H9 (cell line): Measurements from ENCODE around the gene INSYN1. TPM values are rescaled to one million over a fixed set of nuclear protein-coding genes. Genes with fewer than 3 reads are reported as not detected.
A peak's percentile ranks its signal among the peaks of the same experiment; 100 is the strongest.

ENCODE experiments used
- DNase-seq: peaks from one replicate; pipeline ENCODE4 v3.0.0-alpha.2; 2017
- H2AFZ ChIP-seq: one replicate; pipeline ENCODE4 v1.6.1; 2013; ENCODE audit warnings: mild to moderate bottlenecking, low read length, control low read depth, moderate library complexity
- H2AK5ac ChIP-seq: 2 replicates; pipeline ENCODE4 v1.6.1; 2013; ENCODE audit warnings: low read length, control low read depth, mixed read lengths; ENCODE audit not compliant: insufficient read length
- H2BK120ac ChIP-seq: one replicate; pipeline ENCODE4 v1.6.1; 2013; ENCODE audit warnings: low read depth, mild to moderate bottlenecking, low read length, control low read depth, inconsistent platforms; ENCODE audit not compliant: poor library complexity, severe bottlenecking
- H2BK12ac ChIP-seq: 2 replicates; pipeline ENCODE4 v1.6.1; 2013; ENCODE audit warnings: low read length, control low read depth, mixed read lengths, low read depth; ENCODE audit not compliant: insufficient read length
- H2BK15ac ChIP-seq: 2 replicates; pipeline ENCODE4 v1.6.1; 2013; ENCODE audit warnings: low read depth, low read length, control low read depth
- H2BK20ac ChIP-seq: one replicate; pipeline ENCODE4 v1.6.1; 2013; ENCODE audit warnings: low read depth, mild to moderate bottlenecking, low read length, control low read depth, inconsistent platforms; ENCODE audit not compliant: poor library complexity, severe bottlenecking
- H2BK5ac ChIP-seq: 2 replicates; pipeline ENCODE4 v1.6.1; 2013; ENCODE audit warnings: low read length, control low read depth, mixed read lengths; ENCODE audit not compliant: insufficient read length
- H3K14ac ChIP-seq: 2 replicates; pipeline ENCODE4 v1.6.1; 2013; ENCODE audit warnings: low read length, control low read depth; ENCODE audit not compliant: insufficient read depth
- H3K18ac ChIP-seq: 2 replicates; pipeline ENCODE4 v1.6.1; 2013; ENCODE audit warnings: low read depth, mild to moderate bottlenecking, mixed read lengths, low read length, control low read depth; ENCODE audit not compliant: insufficient read length
- H3K23ac ChIP-seq: 2 replicates; pipeline ENCODE4 v1.6.1; 2013; ENCODE audit warnings: low read length, control low read depth, mixed read lengths, low read depth; ENCODE audit not compliant: insufficient read length
- H3K23me2 ChIP-seq: 2 replicates; pipeline ENCODE4 v1.6.1; 2013; ENCODE audit warnings: low read depth, mild to moderate bottlenecking, mixed read lengths, low read length, control low read depth; ENCODE audit not compliant: insufficient read length, poor library complexity, severe bottlenecking
- H3K27ac ChIP-seq: 2 replicates; pipeline ENCODE4 v1.5.1; 2013; ENCODE audit warnings: low read length, control low read depth, mixed read lengths, low read depth; ENCODE audit not compliant: insufficient read length
- H3K27me3 ChIP-seq: 2 replicates; pipeline ENCODE4 v1.6.1; 2013; ENCODE audit warnings: low read length, control low read depth, inconsistent platforms; ENCODE audit not compliant: insufficient read depth
- H3K4ac ChIP-seq: 2 replicates; pipeline ENCODE4 v1.6.1; 2013; ENCODE audit warnings: low read depth, mild to moderate bottlenecking, control low read depth, inconsistent platforms, low read length, moderate library complexity
- H3K4me1 ChIP-seq: 2 replicates; pipeline ENCODE4 v1.6.1; 2013; ENCODE audit warnings: low read length, control low read depth, inconsistent platforms; ENCODE audit not compliant: insufficient read depth
- H3K4me2 ChIP-seq: 2 replicates; pipeline ENCODE4 v1.6.1; 2013; ENCODE audit warnings: low read length, control low read depth, mixed read lengths; ENCODE audit not compliant: insufficient read length, insufficient read depth
- H3K56ac ChIP-seq: 2 replicates; pipeline ENCODE4 v1.6.1; 2013; ENCODE audit warnings: low read depth, mild to moderate bottlenecking, mixed read lengths, low read length, control low read depth; ENCODE audit not compliant: insufficient read length
- H3K79me1 ChIP-seq: 2 replicates; pipeline ENCODE4 v1.6.1; 2013; ENCODE audit warnings: low read depth, mild to moderate bottlenecking, moderate library complexity, low read length, control low read depth, inconsistent platforms; ENCODE audit not compliant: insufficient read depth, poor library complexity, severe bottlenecking
- H3K79me2 ChIP-seq: 2 replicates; pipeline ENCODE4 v1.6.1; 2013; ENCODE audit warnings: low read length, control low read depth, inconsistent platforms; ENCODE audit not compliant: insufficient read depth
- H3K9ac ChIP-seq: 2 replicates; pipeline ENCODE4 v1.6.1; 2013; ENCODE audit warnings: low read length, control low read depth, mixed read lengths; ENCODE audit not compliant: insufficient read length; ENCODE audit errors: extremely low read depth
- H3K9me3 ChIP-seq: one replicate; pipeline ENCODE4 v1.6.1; 2013; ENCODE audit warnings: low read depth, low read length, inconsistent platforms; ENCODE audit not compliant: control insufficient read depth
- H3T11ph ChIP-seq: one replicate; pipeline ENCODE4 v1.6.1; 2013; ENCODE audit warnings: mild to moderate bottlenecking, low read length, control low read depth, inconsistent platforms
- H4K20me1 ChIP-seq: one replicate; pipeline ENCODE4 v1.6.1; 2013; ENCODE audit not compliant: control insufficient read depth, insufficient read length, insufficient read depth
- H4K5ac ChIP-seq: 2 replicates; pipeline ENCODE4 v1.6.1; 2013; ENCODE audit warnings: low read depth, mild to moderate bottlenecking, mixed read lengths, low read length, control low read depth; ENCODE audit not compliant: insufficient read length
- H4K8ac ChIP-seq: replicated peaks from 2 replicates; pipeline ENCODE4 v1.6.1; 2013; ENCODE audit warnings: low read length, control low read depth, mixed read lengths, low read depth; ENCODE audit not compliant: insufficient read length
- H4K91ac ChIP-seq: 2 replicates; pipeline ENCODE4 v1.6.1; 2013; ENCODE audit warnings: low read depth, mild to moderate bottlenecking, moderate library complexity, mixed read lengths, low read length, control low read depth; ENCODE audit not compliant: insufficient read length
- H3K27ac Mint-ChIP-seq, 3 experiments: 2 replicates in 2 of 3; 3 replicates in 1 of 3; pipeline ENCODE4 v1.8.0; 2020 to 2021; ENCODE audit warnings: mixed read lengths in 3 of 3, mild to moderate bottlenecking in 1 of 3, moderate library complexity in 1 of 3
- H3K27me3 Mint-ChIP-seq: 2 replicates; pipeline ENCODE4 v1.8.0; 2021; ENCODE audit warnings: low read depth, mild to moderate bottlenecking, moderate library complexity, mixed read lengths
- H3K36me3 Mint-ChIP-seq, 3 experiments: 2 replicates in 2 of 3; 3 replicates in 1 of 3; pipeline ENCODE4 v1.8.0; 2020 to 2021; ENCODE audit warnings: low read depth in 3 of 3, mixed read lengths in 3 of 3; ENCODE audit not compliant: insufficient read depth in 1 of 3
- H3K4me1 Mint-ChIP-seq, 2 experiments: 2 replicates each; pipeline ENCODE4 v1.8.0; 2020; ENCODE audit warnings: mixed read lengths in 2 of 2
- H3K4me3 Mint-ChIP-seq, 2 experiments: 2 replicates in 1 of 2; 3 replicates in 1 of 2; pipeline ENCODE4 v1.8.0; 2020 to 2021; ENCODE audit warnings: mild to moderate bottlenecking in 2 of 2, mixed read lengths in 2 of 2, moderate library complexity in 1 of 2
- H3K9me3 Mint-ChIP-seq, 2 experiments: 2 replicates in 1 of 2; 3 replicates in 1 of 2; pipeline ENCODE4 v1.8.0; 2020; ENCODE audit warnings: mild to moderate bottlenecking in 2 of 2, mixed read lengths in 2 of 2, moderate library complexity in 1 of 2
- WGBS: extraction: QIAGEN DNeasy Blood & Tissue Kit; methylation state at CpG from one replicate; pipeline ENCODE4 v1.1.7; 2013; ENCODE audit warnings: missing lambda C conversion rate, low lambda C conversion rate, mixed read lengths; ENCODE audit not compliant: insufficient read length; ENCODE audit errors: extremely low coverage; 5-methylcytosine and 5-hydroxymethylcytosine counted together
- total RNA-seq: library from RNA; stranded (reverse); gene quantifications from 2 replicates; pipeline ENCODE4 v1.2.1, GENCODE V29; 2021
- TF ChIP-seq, protein P1 (sequence below): fragments of 200-600 bp; sonication (generic); conservative IDR thresholded peaks from 3 replicates; pipeline ENCODE4 v1.8.0; 2021; ENCODE audit warnings: antibody characterized with exemption, mild to moderate bottlenecking

The INSYN1 gene
- total RNA-seq, 1 experiment from 2014 or later = 1.9 TPM

DNA sequence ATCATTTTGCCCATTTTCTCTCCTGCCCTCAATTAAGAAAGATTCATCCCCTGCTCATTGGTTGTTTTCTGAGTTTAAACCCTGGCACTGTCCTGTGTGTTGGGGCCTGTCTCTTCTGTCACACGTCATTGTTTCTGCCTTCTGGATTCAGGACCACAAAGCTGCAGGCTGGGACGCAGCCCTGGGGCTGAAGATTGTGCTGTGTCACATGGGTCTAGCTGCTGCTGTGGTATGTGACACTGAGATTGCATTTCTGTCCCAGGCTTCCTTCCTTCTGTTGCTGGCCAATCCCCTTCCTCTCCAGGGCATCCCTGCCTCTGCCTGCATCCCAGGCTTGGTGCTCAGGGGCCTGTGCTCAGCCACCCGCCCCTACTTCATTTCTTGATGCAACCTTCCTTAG, 28.9 kb downstream of the INSYN1 start:
- Mint-ChIP-seq H3K4me1 (peaks cover 3% of the 10 kb centered on the region in 2 experiments; a peak in 2 of 4 replicates), H3K27ac (peak overlapping the region in 1 of 3 experiments; percentile 68; a peak in 1 of 7 replicates), H3K4me3 (no peak overlapping the region), H3K36me3 (no peaks in the 10 kb centered on the region), H3K9me3 (no peaks in the 10 kb centered on the region), H3K27me3 (no peaks in the 10 kb centered on the region; the same call in none of the 2 replicates)
- Histone ChIP-seq H2BK120ac (no peak overlapping the region), H3K56ac (no peak overlapping the region), H3K4ac (no peak overlapping the region), H4K20me1 (no peaks in the 10 kb centered on the region), H4K91ac (no peak overlapping the region), H3K9me3 (no peaks in the 10 kb centered on the region), H3K79me2 (no peaks in the 10 kb centered on the region), H3K18ac (no peak overlapping the region), H3K27me3 (no peaks in the 10 kb centered on the region), H2BK15ac (no peak overlapping the region), H2BK20ac (no peak overlapping the region), H2BK12ac (no peak overlapping the region), H3K9ac (no peak overlapping the region), H2BK5ac (no peak overlapping the region), H3K23me2 (no peaks in the 10 kb centered on the region), H3K4me2 (no peak overlapping the region), H2AFZ (no peak overlapping the region), H4K8ac (no peak overlapping the region), H3T11ph (no peak overlapping the region), H3K23ac (no peak overlapping the region), H4K5ac (no peak overlapping the region), H3K79me1 (no peaks in the 10 kb centered on the region), H3K27ac (no peak overlapping the region), H3K14ac (no peak overlapping the region), H2AK5ac (no peak overlapping the region), H3K4me1 (no peaks in the 10 kb centered on the region)
- TF ChIP-seq, protein P1, sequence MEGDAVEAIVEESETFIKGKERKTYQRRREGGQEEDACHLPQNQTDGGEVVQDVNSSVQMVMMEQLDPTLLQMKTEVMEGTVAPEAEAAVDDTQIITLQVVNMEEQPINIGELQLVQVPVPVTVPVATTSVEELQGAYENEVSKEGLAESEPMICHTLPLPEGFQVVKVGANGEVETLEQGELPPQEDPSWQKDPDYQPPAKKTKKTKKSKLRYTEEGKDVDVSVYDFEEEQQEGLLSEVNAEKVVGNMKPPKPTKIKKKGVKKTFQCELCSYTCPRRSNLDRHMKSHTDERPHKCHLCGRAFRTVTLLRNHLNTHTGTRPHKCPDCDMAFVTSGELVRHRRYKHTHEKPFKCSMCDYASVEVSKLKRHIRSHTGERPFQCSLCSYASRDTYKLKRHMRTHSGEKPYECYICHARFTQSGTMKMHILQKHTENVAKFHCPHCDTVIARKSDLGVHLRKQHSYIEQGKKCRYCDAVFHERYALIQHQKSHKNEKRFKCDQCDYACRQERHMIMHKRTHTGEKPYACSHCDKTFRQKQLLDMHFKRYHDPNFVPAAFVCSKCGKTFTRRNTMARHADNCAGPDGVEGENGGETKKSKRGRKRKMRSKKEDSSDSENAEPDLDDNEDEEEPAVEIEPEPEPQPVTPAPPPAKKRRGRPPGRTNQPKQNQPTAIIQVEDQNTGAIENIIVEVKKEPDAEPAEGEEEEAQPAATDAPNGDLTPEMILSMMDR = no peak
- no peak for DNase-seq
- WGBS = no CpG with 5 or more reads among the region's 3 CpGs
